GM21423 (cell line): Measurements from ENCODE around the gene CTSK.
"Not testable (repeated sequence)": the region's sequence is repeated elsewhere in the genome, so short reads cannot be mapped to it uniquely, and the experiment has no call there.

Experiments
- ATAC-seq: cut with Tn5 transposase; IDR thresholded peaks from one replicate; pipeline ENCODE4 v1.9.1; 2021; ENCODE audit warnings: mild to moderate bottlenecking, moderate library complexity; ENCODE audit not compliant: unreplicated experiment

The CTSK gene

GRCh38 chr1:150808121-150808520 is at the start of gene CTSK:
Gene CTSK (minus strand): TSS chr1:150808260. CDS start chr1:150806805, 1,455 bp downstream.
- no peak for ATAC-seq

GRCh38 chr1:150852734-150853133 is 44.7 kb upstream of the CTSK start:
- ATAC-seq = not testable (repeated sequence)

GRCh38 chr1:150850801-150851362 is 42.8 kb upstream of the CTSK start:
- not testable (repeated sequence) for ATAC-seq

GRCh38 chr1:150846473-150847146 is 38.5 kb upstream of the CTSK start:
- ATAC-seq = no peak

- ATAC-seq = no peak
Measured at GRCh38 chr1:150843474-150843873, 35.4 kb upstream of the CTSK start.

GRCh38 chr1:150842964-150843363 is 34.9 kb upstream of the CTSK start:
- no peak for ATAC-seq

- ATAC-seq = no peak
Measured at GRCh38 chr1:150842343-150842742, 34.3 kb upstream of the CTSK start.

GRCh38 chr1:150841626-150842025 is 33.6 kb upstream of the CTSK start:
- no peak for ATAC-seq

GRCh38 chr1:150840850-150841249 is 32.8 kb upstream of the CTSK start:
- ATAC-seq = not testable (repeated sequence)

- peak; percentile 87 for ATAC-seq
Measured at GRCh38 chr1:150836129-150836773, 28.2 kb upstream of the CTSK start.

- not testable (repeated sequence) for ATAC-seq
Measured at GRCh38 chr1:150833961-150834360, 25.9 kb upstream of the CTSK start.

GRCh38 chr1:150832597-150832996 is 24.5 kb upstream of the CTSK start:
- no peak for ATAC-seq

- no peak for ATAC-seq
Measured at GRCh38 chr1:150829751-150830150, 21.7 kb upstream of the CTSK start.

GRCh38 chr1:150826299-150826698 is 18.2 kb upstream of the CTSK start:
- ATAC-seq = no peak

- no peak for ATAC-seq
Measured at GRCh38 chr1:150820730-150821512, 12.9 kb upstream of the CTSK start.

- ATAC-seq = no peak
Measured at GRCh38 chr1:150815871-150816270, 7.8 kb upstream of the CTSK start.

GRCh38 chr1:150813028-150813707 is 5.1 kb upstream of the CTSK start:
- ATAC-seq = no peak

- ATAC-seq = no peak
Measured at GRCh38 chr1:150810958-150811659, 3.0 kb upstream of the CTSK start.

- no peak for ATAC-seq
Measured at GRCh38 chr1:150809651-150810050, 1.6 kb upstream of the CTSK start.

GRCh38 chr1:150808846-150809245 is 786 bp upstream of the CTSK start:
- no peak for ATAC-seq
